GM06990 (cell line): ENCODE data around the gene STX12.

Source experiments
- DNase-seq: peaks from one replicate; pipeline ENCODE4 v3.0.0-alpha.2; 2011; ENCODE audit not compliant: insufficient read length; ENCODE audit errors: extremely low read depth
- H3K27me3 ChIP-seq: replicated peaks from 2 replicates; pipeline ENCODE4 v1.6.0; 2011; ENCODE audit warnings: low read length; ENCODE audit not compliant: control insufficient read depth, insufficient read depth
- H3K36me3 ChIP-seq: 2 replicates; pipeline ENCODE4 v1.5.1; 2011; ENCODE audit warnings: low read length; ENCODE audit not compliant: control insufficient read depth, insufficient read depth
- H3K4me3 ChIP-seq: replicated peaks from 2 replicates; pipeline ENCODE4 v1.5.1; 2011; ENCODE audit warnings: low read depth, mild to moderate bottlenecking, control low read depth, low read length
- TF ChIP-seq, protein P1 (sequence below): IDR thresholded peaks from 2 replicates; pipeline ENCODE4 v1.5.1; 2011; ENCODE audit warnings: low read length, control low read depth, mild to moderate bottlenecking, inconsistent platforms; ENCODE audit not compliant: insufficient read depth, poor library complexity, severe bottlenecking

STX12 gene

DNA sequence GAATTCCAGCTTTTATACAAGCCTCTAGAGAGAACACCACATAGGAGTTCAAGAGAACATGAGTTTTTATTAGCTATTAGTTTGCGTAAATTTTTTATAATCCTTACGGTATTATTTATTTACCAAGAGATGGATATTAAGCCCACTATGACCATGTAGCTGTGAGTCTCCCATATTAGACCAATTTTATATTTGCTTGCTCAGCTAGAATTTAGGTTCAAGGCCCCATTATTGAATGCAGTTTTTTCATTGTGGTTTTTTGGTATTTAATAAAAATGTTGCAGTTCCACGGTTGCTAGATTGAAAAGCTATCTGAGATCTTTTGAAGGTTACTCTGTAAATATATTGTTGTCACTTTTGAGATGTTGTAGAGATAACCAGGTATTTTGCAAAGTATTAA is 60.5 kb downstream of the STX12 start:
- no peaks in the 10 kb centered on the region; the same call in 1 of the 2 replicates for H3K36me3 ChIP-seq

DNA sequence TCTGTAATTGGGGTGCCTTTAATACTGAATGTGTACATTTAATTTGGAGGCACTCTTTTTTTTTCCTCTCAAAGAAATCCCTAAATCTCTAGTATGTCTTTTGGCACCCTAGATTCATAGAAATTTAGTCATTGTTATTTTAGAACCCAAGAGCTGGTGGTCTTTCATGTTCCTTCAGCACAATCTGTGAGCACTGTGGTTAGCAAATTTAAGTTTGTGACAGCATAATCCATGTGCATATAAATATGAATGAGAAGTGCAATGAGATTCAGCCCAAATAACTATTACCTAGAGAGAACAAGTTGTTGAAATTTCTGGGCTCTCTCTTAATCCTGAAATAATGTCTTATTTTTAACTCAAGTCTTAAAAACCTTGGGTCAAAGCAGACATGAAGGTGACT is 62.0 kb downstream of the STX12 start:
- TF ChIP-seq, protein P1, sequence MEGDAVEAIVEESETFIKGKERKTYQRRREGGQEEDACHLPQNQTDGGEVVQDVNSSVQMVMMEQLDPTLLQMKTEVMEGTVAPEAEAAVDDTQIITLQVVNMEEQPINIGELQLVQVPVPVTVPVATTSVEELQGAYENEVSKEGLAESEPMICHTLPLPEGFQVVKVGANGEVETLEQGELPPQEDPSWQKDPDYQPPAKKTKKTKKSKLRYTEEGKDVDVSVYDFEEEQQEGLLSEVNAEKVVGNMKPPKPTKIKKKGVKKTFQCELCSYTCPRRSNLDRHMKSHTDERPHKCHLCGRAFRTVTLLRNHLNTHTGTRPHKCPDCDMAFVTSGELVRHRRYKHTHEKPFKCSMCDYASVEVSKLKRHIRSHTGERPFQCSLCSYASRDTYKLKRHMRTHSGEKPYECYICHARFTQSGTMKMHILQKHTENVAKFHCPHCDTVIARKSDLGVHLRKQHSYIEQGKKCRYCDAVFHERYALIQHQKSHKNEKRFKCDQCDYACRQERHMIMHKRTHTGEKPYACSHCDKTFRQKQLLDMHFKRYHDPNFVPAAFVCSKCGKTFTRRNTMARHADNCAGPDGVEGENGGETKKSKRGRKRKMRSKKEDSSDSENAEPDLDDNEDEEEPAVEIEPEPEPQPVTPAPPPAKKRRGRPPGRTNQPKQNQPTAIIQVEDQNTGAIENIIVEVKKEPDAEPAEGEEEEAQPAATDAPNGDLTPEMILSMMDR, result no peak
- Histone ChIP-seq H3K4me3 (no peak overlapping the region), H3K27me3 (no peaks in the 10 kb centered on the region), H3K36me3 (peaks cover 4% of the 10 kb centered on the region)
- DNase-seq, result no peak

More for the DNA sequence above, 60.5 kb downstream of the STX12 start:
- Histone ChIP-seq H3K4me3 (no peak overlapping the region), H3K27me3 (no peaks in the 10 kb centered on the region)
- DNase-seq, result no peak
- TF ChIP-seq, protein P1, result no peak

DNA sequence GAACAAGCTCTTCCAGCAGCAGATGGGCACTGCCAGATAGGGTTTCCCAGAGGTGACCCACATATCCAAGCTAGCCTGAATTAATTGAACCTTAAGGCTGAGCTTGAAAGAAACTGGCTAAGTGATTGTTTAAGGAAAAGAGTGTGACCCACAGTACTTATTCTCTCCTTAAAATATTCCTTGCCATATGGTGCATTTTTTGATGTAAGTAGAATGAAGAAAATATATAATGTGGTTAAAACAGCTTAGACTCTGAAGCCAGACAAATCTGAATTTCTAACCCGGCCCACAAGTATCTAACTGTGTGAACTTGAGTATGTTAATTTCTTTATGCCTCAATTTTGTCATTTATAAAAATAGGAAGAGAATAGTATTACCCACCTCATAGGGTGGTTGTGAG is 62.5 kb downstream of the STX12 start:
- no peaks in the 10 kb centered on the region for H3K27me3 ChIP-seq
- no peak overlapping the region for H3K4me3 ChIP-seq
- no peak for DNase-seq
- TF ChIP-seq, protein P1, result no peak
- H3K36me3 ChIP-seq, result peaks cover 5% of the 10 kb centered on the region

DNA sequence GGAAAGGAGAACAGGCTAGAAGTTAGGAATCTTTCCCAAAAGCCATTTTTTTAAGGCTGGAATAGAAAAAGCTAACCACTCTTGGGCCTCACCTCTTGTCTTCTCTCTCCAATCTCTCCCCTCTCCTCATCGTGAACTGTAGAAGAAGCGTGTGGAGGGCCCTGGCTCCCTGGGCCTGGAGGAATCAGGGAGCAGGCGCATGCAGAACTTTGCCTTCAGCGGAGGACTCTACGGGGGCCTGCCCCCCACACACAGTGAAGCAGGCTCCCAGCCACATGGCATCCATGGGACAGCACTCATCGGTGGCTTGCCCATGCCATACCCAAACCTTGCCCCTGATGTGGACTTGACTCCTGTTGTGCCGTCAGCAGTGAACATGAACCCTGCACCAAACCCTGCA is 76.9 kb downstream of the STX12 start:
- no peak for DNase-seq
- no peak overlapping the region for H3K4me3 ChIP-seq
- TF ChIP-seq, protein P1, result no peak
- no peaks in the 10 kb centered on the region for H3K27me3 ChIP-seq
- peaks cover 20% of the 10 kb centered on the region for H3K36me3 ChIP-seq

DNA sequence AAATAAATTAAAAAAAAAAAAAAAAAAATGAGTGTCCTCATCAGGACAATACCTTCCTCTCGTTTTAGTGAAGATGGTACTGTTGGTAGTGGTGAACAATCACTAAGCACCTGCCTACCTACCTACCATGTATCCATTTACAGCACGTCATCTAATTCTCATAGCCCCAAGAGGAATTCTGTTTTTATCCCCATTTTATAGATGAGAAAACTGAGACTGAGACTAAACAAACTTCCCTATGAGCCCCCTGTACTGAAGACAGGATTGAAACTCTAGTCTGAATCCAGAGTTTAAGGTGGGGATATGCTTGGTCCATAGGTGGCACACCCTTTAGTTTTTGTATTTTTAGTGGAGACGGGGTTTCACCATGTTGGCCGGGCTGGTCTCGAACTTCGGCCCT is 82.1 kb downstream of the STX12 start:
- H3K4me3 ChIP-seq, result no peak overlapping the region
- DNase-seq, result no peak
- peaks cover 7% of the 10 kb centered on the region for H3K36me3 ChIP-seq
- H3K27me3 ChIP-seq, result no peaks in the 10 kb centered on the region
- TF ChIP-seq, protein P1, result no peak
